NB4 (cell line): ENCODE results near the gene ARHGEF9.
"Not testable (repeated sequence)": the region's sequence is repeated elsewhere in the genome, so short reads cannot be mapped to it uniquely, and the experiment has no call there.

Experiments
- MYC ChIP-seq: IDR thresholded peaks from 2 replicates; pipeline ENCODE4 v1.6.1; 2011; ENCODE audit warnings: low read depth, low read length
- POLR2A ChIP-seq: IDR thresholded peaks from 2 replicates; pipeline ENCODE4 v1.6.1; 2011; ENCODE audit warnings: mild to moderate bottlenecking; ENCODE audit not compliant: insufficient read length; ENCODE audit errors: extremely low read depth
- TF ChIP-seq, protein P1 (sequence below): IDR thresholded peaks from one replicate; pipeline ENCODE4 v1.5.1; 2012; ENCODE audit warnings: low read depth, low read length

DNA sequence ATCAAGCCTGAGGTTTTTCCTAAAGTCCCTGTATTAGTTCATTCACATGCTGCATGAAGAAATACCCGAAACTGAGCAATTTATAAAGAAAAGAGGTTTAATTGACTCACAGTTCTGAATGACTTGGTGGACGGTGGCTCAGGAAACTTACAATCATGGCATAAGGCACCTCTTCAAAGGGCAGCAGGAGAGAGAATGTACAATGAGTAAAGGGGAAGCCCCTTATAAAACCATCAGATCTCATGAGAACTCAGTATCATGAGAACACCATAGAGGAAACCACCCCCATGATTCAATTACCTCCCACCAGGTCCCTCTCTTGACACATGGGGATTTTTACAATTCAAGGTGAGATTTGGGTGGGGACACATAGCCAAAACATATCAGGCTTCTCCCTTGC lies 10.4 kb upstream of the ARHGEF9 start:
- not testable (repeated sequence) for TF ChIP-seq POLR2A, MYC
- TF ChIP-seq, protein P1, sequence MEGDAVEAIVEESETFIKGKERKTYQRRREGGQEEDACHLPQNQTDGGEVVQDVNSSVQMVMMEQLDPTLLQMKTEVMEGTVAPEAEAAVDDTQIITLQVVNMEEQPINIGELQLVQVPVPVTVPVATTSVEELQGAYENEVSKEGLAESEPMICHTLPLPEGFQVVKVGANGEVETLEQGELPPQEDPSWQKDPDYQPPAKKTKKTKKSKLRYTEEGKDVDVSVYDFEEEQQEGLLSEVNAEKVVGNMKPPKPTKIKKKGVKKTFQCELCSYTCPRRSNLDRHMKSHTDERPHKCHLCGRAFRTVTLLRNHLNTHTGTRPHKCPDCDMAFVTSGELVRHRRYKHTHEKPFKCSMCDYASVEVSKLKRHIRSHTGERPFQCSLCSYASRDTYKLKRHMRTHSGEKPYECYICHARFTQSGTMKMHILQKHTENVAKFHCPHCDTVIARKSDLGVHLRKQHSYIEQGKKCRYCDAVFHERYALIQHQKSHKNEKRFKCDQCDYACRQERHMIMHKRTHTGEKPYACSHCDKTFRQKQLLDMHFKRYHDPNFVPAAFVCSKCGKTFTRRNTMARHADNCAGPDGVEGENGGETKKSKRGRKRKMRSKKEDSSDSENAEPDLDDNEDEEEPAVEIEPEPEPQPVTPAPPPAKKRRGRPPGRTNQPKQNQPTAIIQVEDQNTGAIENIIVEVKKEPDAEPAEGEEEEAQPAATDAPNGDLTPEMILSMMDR: not testable (repeated sequence)
